Activated CD8-positive, alpha-beta memory T cell treated with anti-CD3 and anti-CD28 coated beads for 1 hour (primary cell): Measurements from ENCODE around the gene CLASRP.

Experiments used
- DNase-seq, 2 donors: peaks; one replicate each; pipeline ENCODE4 v3.0.0-alpha.2; 2020; ENCODE audit warnings: low read depth in 1 of 2; ENCODE audit errors: extremely low read depth in 1 of 2

CLASRP gene

DNA sequence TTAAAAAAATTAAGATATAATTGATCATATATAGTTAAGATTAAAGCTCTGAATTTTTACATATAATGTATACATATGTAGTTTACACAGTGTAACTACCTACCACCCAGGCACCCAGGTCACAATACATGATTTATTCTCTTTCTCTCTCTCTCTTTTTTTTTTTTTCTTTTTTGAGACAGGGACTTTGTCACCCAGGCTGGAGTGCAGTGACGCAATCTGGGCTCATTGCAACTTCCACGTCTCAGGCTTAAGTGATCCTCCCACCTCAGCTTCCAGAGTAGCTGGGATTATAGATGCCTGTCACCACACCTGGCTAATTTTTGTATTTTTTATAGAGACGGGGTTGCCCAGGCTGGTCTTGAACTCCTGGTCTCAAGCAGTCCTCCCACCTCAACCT lies 18.8 kb upstream of the CLASRP start:
- no peak for DNase-seq

DNA sequence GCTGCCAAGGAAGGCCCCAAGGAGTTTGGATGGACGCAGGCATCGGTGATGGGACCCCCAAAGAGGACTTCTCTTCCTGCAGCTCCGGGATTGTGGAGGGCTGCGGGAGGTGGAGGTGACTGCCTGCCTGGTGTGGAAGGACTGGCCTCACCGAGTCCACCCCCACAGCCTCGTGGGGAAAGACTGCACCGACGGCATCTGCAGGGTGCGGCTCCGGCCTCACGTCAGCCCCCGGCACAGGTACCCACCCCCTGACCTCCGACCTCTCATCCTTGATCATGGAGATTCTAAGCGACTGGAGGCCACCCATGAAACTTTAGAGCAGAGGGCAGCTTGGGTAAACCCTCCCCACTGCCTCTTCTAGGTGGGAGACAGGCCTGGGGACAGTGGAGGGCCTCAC lies 16.9 kb upstream of the CLASRP start:
- DNase-seq, result no peak

DNA sequence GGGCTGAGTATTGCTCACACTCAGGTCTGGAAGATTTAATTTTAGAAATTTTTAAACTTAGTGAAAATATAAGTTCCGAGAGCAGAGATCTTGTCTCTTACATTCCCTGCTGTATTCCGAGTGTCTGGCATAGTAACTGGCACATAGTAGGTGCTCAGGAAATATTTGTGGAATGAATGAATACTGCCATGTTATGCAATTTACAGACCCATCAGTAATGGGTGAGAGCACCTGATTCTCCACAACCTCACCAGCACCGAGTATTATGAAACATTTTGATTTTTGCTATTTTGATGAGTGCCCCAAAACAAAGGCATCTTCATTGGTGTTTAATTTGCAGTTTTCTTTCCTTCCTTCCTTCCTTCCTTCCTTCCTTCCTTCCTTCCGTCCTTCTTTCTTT lies 15.8 kb upstream of the CLASRP start:
- DNase-seq, result no peak

DNA sequence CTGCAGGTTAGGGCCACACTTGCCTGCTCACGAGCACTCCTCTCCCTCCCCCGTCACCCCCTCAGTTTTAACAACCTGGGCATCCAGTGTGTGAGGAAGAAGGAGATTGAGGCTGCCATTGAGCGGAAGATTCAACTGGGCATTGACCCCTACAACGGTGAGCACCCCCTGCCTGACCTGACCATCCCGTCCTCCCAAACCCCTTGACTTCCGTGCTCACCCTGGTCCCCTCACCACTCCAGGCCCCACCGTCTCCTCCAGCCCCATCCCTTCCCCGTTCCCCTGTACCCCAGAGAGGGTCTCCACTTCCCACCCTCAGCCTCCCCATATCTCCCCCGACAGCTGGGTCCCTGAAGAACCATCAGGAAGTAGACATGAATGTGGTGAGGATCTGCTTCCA lies 13.6 kb upstream of the CLASRP start:
- no peak for DNase-seq

DNA sequence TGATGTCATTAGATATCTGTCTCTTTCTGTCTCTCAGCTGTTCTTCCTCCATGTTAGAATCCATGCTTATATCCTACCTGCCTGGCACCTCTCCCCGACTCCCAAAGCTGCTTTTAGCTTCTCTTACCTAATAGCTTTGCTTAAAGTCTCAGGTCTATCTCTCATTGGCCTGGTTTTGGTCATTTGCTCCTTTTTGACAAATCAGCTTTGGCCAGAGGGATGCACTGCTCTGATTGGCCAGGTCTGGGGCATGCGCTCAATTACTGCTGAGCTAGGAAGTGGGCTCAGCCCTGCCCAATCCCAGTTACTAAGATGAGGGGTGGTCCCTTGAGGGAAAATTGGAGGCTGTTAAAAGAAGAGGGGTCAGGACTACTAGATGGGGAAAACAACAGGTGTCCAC lies 11.5 kb upstream of the CLASRP start:
- DNase-seq, result no peak

DNA sequence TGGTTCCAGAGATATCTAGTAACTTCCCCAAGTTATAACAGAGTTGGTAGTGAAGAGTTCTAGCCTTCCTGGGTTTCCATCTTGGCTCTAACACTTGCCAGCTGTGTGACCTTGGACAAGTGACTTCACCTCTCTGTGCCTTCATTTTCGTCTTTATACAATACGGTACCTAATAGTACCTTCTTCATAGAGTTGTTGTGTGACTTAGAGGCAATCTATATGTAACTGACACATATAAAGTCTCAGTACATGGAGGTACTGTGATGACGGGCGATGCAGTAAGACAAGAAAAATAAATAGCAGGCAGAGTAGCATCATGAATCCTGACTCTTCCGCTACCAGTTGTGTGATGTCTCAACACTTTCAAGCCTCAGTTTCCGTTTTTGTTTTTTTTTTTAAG lies 8.0 kb upstream of the CLASRP start:
- no peak for DNase-seq

DNA sequence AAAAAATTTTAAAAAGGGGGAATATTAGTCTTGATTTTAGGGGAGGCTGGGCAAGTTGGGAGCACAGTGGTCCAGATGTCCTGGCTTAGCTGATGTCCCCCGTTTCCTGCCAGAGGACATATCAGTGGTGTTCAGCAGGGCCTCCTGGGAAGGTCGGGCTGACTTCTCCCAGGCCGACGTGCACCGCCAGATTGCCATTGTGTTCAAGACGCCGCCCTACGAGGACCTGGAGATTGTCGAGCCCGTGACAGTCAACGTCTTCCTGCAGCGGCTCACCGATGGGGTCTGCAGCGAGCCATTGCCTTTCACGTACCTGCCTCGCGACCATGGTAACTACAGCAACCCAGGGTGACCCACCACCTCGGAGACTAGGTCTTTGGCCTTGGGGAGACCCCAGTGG lies 6.4 kb upstream of the CLASRP start:
- DNase-seq, result no peak

DNA sequence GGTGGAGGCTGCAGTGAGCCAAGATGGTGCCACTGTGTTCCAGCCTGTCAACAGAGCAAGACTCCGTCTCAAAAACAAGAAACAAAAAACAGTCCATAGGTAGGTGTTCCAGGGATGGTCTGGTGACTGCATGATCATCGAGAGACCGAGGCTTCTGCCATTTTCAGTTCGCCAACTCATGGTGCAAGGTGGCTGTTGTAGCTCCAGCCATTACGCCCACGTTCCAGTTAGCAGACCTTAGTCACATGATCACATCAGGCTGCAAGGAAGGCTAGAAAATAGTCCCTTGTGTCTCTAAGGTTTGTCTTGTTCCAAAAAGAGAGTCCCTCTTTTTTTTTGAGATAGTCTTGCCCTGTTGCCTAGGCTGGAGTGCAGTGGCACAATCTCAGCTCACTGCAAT lies 3.1 kb upstream of the CLASRP start:
- DNase-seq, result no peak

DNA sequence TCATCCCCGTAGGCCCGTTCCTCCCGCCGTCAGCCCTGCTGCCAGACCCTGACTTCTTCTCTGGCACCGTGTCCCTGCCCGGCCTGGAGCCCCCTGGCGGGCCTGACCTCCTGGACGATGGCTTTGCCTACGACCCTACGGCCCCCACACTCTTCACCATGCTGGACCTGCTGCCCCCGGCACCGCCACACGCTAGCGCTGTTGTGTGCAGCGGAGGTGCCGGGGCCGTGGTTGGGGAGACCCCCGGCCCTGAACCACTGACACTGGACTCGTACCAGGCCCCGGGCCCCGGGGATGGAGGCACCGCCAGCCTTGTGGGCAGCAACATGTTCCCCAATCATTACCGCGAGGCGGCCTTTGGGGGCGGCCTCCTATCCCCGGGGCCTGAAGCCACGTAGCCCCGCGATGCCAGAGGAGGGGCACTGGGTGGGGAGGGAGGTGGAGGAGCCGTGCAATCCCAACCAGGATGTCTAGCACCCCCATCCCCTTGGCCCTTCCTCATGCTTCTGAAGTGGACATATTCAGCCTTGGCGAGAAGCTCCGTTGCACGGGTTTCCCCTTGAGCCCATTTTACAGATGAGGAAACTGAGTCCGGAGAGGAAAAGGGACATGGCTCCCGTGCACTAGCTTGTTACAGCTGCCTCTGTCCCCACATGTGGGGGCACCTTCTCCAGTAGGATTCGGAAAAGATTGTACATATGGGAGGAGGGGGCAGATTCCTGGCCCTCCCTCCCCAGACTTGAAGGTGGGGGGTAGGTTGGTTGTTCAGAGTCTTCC lies 1.3 kb upstream of the CLASRP start:
- no peak for DNase-seq

DNA sequence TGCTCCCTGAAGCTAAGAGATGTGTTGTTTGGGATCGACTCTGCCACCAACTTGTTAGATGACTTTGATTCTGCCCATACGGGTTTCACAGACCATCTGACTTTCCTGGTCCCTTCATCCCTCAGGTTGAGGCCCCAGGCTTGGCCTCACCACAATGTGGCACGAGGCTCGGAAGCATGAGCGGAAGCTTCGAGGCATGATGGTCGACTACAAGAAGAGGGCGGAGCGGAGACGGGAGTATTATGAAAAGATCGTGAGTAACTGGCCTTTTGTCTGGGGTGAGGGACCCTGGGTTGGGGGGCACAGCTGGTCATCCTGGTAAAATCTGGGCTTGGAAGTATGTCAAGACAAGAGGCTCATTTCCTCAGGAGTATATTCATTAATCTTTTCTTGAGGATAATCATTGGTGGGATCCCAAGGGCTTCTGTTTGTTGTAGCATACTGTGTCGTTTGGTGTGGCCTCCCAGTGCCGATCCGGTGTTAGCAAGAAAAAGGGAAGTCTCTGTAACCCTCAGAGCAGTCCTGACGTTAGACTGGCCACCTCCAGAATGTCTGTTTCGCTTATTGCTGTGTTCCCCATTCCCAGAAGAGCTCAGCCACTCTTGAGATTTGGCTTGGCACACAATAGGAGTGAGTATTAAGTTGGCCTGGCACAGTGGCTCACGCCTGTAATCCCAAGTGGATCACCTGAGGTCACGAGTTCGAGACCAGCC lies 1.4 kb downstream of the CLASRP start:
- DNase-seq, result no peak

DNA sequence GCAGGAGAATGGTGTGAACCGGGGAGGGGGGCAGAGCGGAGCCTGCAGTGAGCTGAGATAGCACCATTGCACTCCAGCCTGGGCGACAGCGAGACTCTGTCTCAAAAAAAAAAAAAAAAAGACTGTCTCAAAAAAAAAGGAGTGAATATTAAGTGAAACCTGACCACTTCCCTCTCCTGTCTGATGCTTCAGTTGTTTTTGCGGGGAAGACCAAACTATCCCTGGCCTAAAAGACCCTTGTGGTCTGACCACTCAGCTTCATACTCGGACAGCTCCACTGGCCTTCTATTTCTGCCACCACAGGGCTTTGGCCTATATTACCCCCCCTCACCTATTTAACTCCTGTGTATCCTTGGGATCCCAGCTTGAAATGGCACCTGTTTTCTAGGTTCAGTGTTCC lies 2.3 kb downstream of the CLASRP start:
- no peak for DNase-seq

DNA sequence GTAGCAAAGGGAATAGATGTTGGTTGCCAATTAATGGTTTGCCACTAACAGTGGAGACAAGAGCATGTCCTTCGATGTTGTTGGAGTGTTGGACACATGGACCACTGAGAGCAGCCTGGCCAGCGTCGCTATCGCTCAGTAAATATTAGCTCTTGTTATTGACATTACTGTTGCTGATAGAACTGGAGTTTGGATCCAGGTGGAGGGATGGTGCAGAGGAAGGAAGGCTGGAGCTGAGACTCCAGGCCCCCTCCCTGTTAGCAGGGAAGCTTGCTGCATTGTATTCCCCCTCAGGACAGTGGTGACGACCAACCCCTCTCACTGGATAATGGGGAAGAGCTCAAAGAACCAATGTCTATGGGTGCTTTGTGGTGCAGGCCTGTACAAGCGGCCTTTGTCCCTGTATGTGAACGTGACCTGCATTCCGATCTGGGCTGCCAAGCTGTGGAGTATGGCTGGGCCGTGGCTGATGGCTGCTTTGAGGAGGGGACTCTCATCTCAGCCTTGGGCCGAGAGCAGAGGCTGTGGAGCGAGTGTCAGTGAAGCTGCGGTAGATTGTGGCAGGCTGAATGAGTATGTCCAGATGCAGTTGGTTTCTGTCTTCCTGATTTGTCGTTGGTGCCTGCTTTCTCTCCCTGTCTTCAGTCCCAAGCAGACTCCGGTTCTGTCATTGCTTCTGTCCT lies 7.0 kb downstream of the CLASRP start:
- DNase-seq, result no peak

DNA sequence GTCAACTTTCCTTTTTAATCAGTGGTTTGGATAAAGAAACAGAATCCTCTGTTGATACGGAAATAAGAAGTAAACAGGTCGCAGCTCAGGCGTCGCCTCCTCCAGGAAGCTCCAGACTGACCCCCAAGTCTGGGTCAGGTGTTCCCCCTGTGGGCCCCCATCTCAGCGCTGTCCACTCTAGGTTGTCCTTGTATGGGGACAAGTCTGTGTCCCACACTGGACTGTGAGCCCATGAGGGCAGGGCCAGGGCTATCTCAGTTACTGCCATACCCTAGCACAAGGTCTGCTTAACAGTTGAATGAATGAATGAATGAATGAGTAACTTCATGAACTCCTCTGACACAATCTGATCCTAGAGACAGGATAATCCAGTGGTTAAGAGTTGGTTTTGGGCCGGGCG lies 7.5 kb downstream of the CLASRP start:
- DNase-seq, result no peak

DNA sequence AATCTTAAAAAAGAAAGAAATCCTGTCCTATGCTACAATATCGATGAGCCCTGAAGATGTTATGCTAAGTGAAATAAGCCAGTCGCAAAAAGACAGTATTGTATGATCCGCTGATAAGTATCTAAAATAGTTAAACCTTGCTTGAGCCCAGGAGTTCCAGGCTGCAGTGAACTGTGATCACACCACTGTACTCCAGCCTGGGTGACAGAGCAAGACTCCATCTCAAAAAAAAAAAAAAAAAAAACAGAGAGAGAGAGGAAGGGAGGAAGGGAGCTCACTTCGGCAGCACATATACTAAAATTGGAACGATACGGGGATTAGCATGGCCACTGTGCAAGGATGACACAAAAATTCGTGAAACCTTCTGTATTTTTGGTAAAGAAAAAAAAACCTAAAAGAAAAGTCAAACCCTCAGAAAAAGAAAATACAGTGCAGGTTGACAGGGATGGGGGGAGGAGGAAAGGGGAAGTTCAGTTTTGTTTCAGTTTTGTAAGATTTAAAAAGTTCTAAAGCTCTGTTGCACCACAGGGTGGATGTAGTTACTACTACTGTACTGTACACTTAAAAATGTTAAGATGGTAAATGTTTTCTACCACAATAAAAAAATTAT lies 8.4 kb downstream of the CLASRP start:
- DNase-seq, result no peak

DNA sequence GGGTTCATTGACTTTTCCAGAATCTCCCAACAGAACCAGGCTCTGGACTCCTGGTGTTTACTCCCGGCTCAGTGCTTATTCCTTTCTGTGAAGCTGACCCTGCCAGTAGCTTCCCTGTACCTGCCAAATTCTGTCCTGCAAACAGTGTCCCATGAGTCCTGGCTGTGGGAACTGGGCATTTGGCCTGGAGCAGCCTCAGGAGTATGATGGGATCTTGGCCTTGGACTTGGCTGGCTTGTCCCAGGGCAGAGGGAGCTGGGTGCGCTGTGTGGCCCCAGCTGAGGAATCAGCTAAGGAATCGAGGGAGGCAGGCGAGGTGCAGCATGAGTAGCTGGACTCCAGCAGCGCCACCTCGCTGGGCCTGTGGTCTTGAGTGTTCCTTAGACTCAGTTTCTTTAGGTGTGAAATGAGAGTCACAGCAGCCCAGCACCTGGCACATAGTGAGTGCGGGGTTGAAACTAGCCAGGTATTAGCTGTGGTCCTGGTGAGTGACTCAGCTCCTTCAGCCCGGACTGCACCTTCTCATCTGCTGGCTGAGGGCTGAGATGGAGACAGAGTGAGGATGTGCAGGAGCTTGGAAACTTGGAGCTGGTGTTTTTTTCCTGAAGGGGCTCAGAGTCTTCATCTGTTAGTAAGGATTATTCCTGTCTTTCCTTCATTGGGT lies 10.4 kb downstream of the CLASRP start:
- no peak for DNase-seq

DNA sequence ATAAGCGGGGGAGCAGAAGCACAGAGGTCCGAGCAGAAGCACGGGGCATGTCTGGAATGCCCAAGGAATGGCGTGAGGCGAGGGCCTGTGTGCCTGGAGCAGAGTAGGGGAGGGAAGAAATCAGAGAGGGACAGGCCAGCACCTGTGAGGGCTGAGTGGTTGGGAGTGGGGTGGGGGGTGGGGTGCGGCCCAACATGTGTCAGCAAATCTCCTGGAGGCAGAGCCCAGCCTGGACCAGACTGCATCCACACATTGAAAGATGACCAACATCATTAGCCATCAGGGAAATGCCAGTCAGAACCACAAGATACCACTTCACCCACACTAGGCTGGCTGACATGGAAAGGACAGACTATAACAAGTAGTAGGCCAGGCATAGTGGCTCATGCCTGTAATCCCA lies 11.2 kb downstream of the CLASRP start:
- DNase-seq, result no peak

DNA sequence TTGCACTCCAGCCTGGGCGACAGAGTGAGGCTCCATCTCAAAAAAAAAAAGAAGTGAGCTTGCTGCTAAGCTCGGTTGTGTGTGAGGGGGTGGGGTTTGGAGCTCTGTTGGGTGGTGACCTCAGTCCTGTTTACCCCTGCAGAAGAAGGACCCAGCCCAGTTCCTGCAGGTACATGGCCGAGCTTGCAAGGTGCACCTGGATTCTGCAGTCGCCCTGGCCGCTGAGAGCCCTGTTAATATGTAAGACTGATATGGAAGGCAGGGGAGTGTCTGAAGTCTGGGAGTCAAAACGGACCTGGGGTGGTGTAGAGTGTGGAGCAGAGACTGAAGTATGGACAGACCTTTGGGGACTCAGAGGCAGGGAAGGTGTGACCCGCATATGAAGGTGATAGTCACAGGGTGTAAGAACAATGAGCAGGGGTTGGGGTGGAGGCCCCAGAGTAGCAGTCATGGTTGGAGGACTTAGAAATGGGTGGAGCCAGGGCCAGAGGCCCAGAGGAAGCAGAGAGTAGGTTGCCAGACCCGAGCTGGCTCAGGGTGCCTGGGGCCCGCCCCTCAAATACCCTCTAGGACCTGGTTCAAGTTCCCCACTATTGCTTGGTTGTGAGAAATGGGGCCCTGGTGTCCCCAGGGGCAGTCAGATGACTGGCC lies 13.2 kb downstream of the CLASRP start:
- DNase-seq, result no peak

DNA sequence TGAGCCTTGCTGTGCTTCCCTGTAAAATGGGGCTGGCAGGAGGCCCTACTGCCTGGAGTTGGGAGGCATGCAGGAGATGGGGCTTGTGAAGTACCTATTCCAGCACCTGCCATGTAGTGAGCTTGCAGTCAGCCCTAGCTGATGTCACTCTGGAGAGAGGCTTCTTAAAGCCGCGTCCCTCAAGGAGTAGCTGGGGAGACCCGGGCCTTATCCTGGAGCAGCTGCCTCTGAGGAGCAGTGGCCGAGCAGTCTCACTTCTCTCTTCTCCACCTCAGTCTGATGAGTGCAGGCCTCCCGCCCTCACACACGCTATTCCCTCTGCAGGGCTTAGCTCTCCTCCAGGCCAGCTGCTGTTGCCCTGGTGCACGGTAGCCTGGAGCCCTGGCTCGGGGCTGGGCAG lies 18.0 kb downstream of the CLASRP start:
- DNase-seq, result no peak

DNA sequence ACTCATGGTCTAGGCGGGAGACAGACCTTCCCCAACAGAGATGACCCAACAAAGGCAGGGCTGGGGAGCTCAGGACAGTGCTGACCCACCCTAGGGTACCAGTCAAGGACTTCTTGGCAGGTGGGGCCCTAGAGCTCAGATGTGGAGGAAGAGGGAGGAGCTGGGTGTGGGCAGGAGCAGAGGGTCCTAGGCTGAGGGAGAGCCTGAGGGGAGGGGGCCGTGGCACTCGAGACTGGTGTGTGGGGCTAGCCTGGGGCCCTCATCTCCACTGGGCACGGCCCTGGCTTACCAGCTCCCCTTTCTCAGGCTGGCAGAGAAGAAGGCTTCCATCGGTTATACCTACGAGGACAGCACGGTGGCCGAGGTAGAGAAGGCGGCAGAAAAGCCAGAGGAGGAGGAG lies 18.6 kb downstream of the CLASRP start:
- DNase-seq, result no peak

DNA sequence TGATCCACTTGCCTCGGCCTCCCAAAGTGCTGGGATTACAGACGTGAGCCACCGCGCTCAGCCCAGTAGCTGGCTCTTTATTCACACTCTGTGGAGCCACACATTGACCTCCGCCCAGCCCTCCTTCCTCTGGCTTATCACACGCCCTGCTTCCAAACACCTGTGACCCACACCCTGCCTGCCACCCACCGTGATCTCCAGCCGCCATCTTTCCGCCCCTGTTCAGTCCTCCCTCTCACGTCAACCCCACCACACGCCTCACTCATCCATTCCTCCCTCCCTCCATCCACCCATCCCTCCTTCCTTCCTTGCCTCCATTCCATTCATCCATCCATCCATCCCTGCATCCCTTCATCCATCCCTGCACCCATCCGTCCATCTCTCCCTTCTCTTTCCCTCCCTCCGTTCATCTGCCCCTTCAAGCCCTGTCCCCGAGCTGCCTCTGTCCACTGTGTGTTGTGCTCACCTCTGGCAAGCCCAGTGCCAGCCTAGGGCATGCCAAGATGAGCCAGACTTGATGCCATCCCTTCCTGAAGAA lies 19.8 kb downstream of the CLASRP start:
- no peak for DNase-seq
